HepG2 (cell line): Measurements from ENCODE around the gene GNMT. TPM values are rescaled to one million over a fixed set of nuclear protein-coding genes. Genes with fewer than 3 reads are reported as not detected.

Experiments used
- DNMT3B ChIP-seq: conservative IDR thresholded peaks from 2 replicates; pipeline ENCODE4 v1.6.1; 2016; ENCODE audit warnings: missing biosample characterization, control low read depth
- HDAC6 ChIP-seq: fragments of 200-600 bp; sonication (generic); IDR thresholded peaks from 2 replicates; pipeline ENCODE4 v1.7.0; 2017; ENCODE audit warnings: mild to moderate bottlenecking, antibody characterized with exemption, low read length, low read depth
- KLF11 ChIP-seq: IDR thresholded peaks from 2 replicates; pipeline ENCODE4 v1.6.1; 2016; ENCODE audit warnings: missing compliant biosample characterization
- KLF13 ChIP-seq: sonication (generic); formaldehyde crosslinking; IDR thresholded peaks from 2 replicates; pipeline ENCODE4 v1.4.0; 2020; ENCODE audit warnings: mild to moderate bottlenecking, missing genetic modification reagents
- MIXL1 ChIP-seq: IDR thresholded peaks from 2 replicates; pipeline ENCODE4 v1.6.1; 2016
- NFKBIZ ChIP-seq: IDR thresholded peaks from 2 replicates; pipeline ENCODE4 v1.6.1; 2018; ENCODE audit warnings: missing genetic modification reagents, missing compliant biosample characterization
- SOX13 ChIP-seq, 3 experiments: fragments of 450-650 bp in 1 of 3; sonication (generic) in 1 of 3; formaldehyde crosslinking in 1 of 3; IDR thresholded peaks in 2 of 3; conservative IDR thresholded peaks in 1 of 3; 2 replicates each; pipeline versions ENCODE4 v1.5.0 to v1.6.1; 2016 to 2020; ENCODE audit warnings: antibody characterized with exemption in 1 of 3, mild to moderate bottlenecking in 1 of 3, missing compliant biosample characterization in 1 of 3, missing genetic modification reagents in 1 of 3, moderate library complexity in 1 of 3
- SRY ChIP-seq: sonication (generic); formaldehyde crosslinking; IDR thresholded peaks from 2 replicates; pipeline ENCODE4 v1.8.0; 2022; ENCODE audit warnings: mild to moderate bottlenecking, missing genetic modification reagents
- ZFAT ChIP-seq: sonication (generic); formaldehyde crosslinking; conservative IDR thresholded peaks from 2 replicates; pipeline ENCODE4 v1.8.1; 2023; ENCODE audit warnings: missing genetic modification reagents, inconsistent platforms
- ZFX ChIP-seq: sonication (generic); formaldehyde crosslinking; IDR thresholded peaks from 2 replicates; pipeline ENCODE4 v1.4.0; 2020; ENCODE audit warnings: mild to moderate bottlenecking, low read depth, missing genetic modification reagents, moderate library complexity
- ZNF674 ChIP-seq: sonication (generic); formaldehyde crosslinking; IDR thresholded peaks from 2 replicates; pipeline ENCODE4 v1.5.0; 2020; ENCODE audit warnings: low read depth, mild to moderate bottlenecking, missing genetic modification reagents
- polyA plus RNA-seq, 8 experiments: library from polyadenylated mRNA; depleted of rRNA in 3 of 8; stranded (reverse) in 7 of 8; unstranded in 1 of 8; fragments of >200 nt; fragmentation: Illumina TruSeq in 4 of 8; extraction: Trizol in 4 of 8; gene quantifications; 2 replicates each; pipeline versions ENCODE4 v1.2.1 to v1.2.3, GENCODE V29; 2011 to 2016; ENCODE audit warnings: low read depth in 4 of 8, missing spikeins in 1 of 8, mixed read lengths in 1 of 8; ENCODE audit not compliant: insufficient read depth in 1 of 8
- total RNA-seq, 5 experiments: library from RNA; depleted of rRNA; stranded (reverse); fragments of >200 nt; fragmentation: Illumina TruSeq; extraction: Trizol; gene quantifications; 2 replicates each; pipeline ENCODE4 v1.2.3, GENCODE V29; 2016; ENCODE audit warnings: low read depth in 1 of 5
- TF ChIP-seq, protein P1 (sequence below): sonication (generic); formaldehyde crosslinking; IDR thresholded peaks from 2 replicates; pipeline ENCODE4 v1.5.1; 2020; ENCODE audit warnings: missing genetic modification reagents, mild to moderate bottlenecking, borderline replicate concordance
- TF ChIP-seq, protein P2 (sequence below): IDR thresholded peaks from 2 replicates; pipeline ENCODE4 v1.6.1; 2012; ENCODE audit warnings: low read length, improper control_type of control experiment
- TF ChIP-seq, protein P3 (sequence below): sonication (generic); formaldehyde crosslinking; IDR thresholded peaks from 2 replicates; pipeline ENCODE4 v1.4.0; 2020; ENCODE audit warnings: mild to moderate bottlenecking, missing genetic modification reagents
- TF ChIP-seq, protein P4 (sequence below): conservative IDR thresholded peaks from 2 replicates; pipeline ENCODE4 v1.6.1; 2018; ENCODE audit warnings: missing genetic modification reagents
- TF ChIP-seq, protein P5 (sequence below): sonication (generic); formaldehyde crosslinking; IDR thresholded peaks from 2 replicates; pipeline ENCODE4 v1.8.0; 2022; ENCODE audit warnings: mild to moderate bottlenecking, missing genetic modification reagents
- TF ChIP-seq, protein P6 (sequence below), 2 experiments: sonication (generic) in 1 of 2; formaldehyde crosslinking in 1 of 2; IDR thresholded peaks; 2 replicates each; pipeline versions ENCODE4 v1.4.0 to v1.6.1; 2018 to 2020; ENCODE audit warnings: missing genetic modification reagents in 2 of 2, borderline replicate concordance in 1 of 2, low read depth in 1 of 2, mild to moderate bottlenecking in 1 of 2, missing biosample characterization in 1 of 2

GNMT gene
- total and polyA plus RNA-seq, 2 of the 13 experiments (the other 11 are each of a cell fraction or from before 2014, with no cell fraction given) = 2.8 to 7.0 TPM

DNA sequence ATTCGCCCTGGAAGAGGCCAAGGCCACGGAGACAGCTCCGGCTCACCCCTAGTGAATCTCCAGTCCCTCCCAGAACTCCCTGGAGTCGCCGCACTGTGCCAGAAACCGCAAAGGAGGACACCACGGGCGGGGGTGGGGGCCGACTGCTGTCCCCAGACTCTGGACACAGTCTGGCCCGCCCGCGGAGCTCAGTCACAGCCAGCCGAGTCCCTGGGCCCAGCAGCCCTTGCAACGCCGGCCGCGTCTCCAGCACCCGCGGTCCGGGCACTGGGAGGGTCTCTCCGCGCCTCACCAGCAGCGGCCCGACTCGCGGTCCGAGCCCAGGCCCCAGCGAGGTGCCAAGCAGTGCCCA is 17.9 kb downstream of the GNMT start (continued):
- TF ChIP-seq, protein P1, sequence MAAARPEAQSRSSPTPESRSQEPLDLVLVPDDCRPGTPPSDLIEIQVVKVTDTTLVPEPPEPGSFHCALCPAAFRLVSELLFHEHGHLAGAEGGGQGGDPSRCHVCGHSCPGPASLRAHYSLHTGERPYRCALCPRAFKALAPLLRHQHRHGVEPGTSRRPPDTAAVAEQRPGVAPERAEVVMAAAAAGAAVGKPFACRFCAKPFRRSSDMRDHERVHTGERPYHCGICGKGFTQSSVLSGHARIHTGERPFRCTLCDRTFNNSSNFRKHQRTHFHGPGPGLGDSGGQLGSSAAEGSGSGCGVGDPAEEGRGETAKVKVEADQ (CRISPR knock-in tag) = no peak
- TF ChIP-seq SRY (CRISPR knock-in tag) = no peak
- TF ChIP-seq NFKBIZ (CRISPR knock-in tag) = no peak
- TF ChIP-seq SOX13 (IDR thresholded peaks at IDR 0.05) = no peak
- no peak for TF ChIP-seq SOX13 (CRISPR knock-in tag; conservative IDR thresholded peaks at IDR 0.05 in 1 of 2, IDR thresholded peaks at IDR 0.05 in 1 of 2)
- no peak for TF ChIP-seq ZNF674 (CRISPR knock-in tag)
- TF ChIP-seq KLF13 = no peak
- TF ChIP-seq, protein P2, sequence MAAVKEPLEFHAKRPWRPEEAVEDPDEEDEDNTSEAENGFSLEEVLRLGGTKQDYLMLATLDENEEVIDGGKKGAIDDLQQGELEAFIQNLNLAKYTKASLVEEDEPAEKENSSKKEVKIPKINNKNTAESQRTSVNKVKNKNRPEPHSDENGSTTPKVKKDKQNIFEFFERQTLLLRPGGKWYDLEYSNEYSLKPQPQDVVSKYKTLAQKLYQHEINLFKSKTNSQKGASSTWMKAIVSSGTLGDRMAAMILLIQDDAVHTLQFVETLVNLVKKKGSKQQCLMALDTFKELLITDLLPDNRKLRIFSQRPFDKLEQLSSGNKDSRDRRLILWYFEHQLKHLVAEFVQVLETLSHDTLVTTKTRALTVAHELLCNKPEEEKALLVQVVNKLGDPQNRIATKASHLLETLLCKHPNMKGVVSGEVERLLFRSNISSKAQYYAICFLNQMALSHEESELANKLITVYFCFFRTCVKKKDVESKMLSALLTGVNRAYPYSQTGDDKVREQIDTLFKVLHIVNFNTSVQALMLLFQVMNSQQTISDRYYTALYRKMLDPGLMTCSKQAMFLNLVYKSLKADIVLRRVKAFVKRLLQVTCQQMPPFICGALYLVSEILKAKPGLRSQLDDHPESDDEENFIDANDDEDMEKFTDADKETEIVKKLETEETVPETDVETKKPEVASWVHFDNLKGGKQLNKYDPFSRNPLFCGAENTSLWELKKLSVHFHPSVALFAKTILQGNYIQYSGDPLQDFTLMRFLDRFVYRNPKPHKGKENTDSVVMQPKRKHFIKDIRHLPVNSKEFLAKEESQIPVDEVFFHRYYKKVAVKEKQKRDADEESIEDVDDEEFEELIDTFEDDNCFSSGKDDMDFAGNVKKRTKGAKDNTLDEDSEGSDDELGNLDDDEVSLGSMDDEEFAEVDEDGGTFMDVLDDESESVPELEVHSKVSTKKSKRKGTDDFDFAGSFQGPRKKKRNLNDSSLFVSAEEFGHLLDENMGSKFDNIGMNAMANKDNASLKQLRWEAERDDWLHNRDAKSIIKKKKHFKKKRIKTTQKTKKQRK = no peak
- TF ChIP-seq, protein P3, sequence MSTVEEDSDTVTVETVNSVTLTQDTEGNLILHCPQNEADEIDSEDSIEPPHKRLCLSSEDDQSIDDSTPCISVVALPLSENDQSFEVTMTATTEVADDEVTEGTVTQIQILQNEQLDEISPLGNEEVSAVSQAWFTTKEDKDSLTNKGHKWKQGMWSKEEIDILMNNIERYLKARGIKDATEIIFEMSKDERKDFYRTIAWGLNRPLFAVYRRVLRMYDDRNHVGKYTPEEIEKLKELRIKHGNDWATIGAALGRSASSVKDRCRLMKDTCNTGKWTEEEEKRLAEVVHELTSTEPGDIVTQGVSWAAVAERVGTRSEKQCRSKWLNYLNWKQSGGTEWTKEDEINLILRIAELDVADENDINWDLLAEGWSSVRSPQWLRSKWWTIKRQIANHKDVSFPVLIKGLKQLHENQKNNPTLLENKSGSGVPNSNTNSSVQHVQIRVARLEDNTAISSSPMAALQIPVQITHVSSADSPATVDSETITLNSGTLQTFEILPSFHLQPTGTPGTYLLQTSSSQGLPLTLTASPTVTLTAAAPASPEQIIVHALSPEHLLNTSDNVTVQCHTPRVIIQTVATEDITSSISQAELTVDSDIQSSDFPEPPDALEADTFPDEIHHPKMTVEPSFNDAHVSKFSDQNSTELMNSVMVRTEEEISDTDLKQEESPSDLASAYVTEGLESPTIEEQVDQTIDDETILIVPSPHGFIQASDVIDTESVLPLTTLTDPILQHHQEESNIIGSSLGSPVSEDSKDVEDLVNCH (CRISPR knock-in tag) = no peak
- TF ChIP-seq KLF11 (CRISPR knock-in tag) = no peak
- TF ChIP-seq DNMT3B (CRISPR knock-in tag) = no peak; the same call in 1 of the 2 replicates
- no peak for TF ChIP-seq MIXL1 (CRISPR knock-in tag)
- TF ChIP-seq ZFAT (CRISPR knock-in tag) = no peak
- TF ChIP-seq, protein P4, sequence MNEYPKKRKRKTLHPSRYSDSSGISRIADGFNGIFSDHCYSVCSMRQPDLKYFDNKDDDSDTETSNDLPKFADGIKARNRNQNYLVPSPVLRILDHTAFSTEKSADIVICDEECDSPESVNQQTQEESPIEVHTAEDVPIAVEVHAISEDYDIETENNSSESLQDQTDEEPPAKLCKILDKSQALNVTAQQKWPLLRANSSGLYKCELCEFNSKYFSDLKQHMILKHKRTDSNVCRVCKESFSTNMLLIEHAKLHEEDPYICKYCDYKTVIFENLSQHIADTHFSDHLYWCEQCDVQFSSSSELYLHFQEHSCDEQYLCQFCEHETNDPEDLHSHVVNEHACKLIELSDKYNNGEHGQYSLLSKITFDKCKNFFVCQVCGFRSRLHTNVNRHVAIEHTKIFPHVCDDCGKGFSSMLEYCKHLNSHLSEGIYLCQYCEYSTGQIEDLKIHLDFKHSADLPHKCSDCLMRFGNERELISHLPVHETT (CRISPR knock-in tag) = no peak
- TF ChIP-seq, protein P5, sequence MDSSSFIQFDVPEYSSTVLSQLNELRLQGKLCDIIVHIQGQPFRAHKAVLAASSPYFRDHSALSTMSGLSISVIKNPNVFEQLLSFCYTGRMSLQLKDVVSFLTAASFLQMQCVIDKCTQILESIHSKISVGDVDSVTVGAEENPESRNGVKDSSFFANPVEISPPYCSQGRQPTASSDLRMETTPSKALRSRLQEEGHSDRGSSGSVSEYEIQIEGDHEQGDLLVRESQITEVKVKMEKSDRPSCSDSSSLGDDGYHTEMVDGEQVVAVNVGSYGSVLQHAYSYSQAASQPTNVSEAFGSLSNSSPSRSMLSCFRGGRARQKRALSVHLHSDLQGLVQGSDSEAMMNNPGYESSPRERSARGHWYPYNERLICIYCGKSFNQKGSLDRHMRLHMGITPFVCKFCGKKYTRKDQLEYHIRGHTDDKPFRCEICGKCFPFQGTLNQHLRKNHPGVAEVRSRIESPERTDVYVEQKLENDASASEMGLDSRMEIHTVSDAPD = no peak
- TF ChIP-seq ZFX (CRISPR knock-in tag) = no peak; the same call in 1 of the 2 replicates
- no peak for TF ChIP-seq HDAC6
- TF ChIP-seq, protein P6, sequence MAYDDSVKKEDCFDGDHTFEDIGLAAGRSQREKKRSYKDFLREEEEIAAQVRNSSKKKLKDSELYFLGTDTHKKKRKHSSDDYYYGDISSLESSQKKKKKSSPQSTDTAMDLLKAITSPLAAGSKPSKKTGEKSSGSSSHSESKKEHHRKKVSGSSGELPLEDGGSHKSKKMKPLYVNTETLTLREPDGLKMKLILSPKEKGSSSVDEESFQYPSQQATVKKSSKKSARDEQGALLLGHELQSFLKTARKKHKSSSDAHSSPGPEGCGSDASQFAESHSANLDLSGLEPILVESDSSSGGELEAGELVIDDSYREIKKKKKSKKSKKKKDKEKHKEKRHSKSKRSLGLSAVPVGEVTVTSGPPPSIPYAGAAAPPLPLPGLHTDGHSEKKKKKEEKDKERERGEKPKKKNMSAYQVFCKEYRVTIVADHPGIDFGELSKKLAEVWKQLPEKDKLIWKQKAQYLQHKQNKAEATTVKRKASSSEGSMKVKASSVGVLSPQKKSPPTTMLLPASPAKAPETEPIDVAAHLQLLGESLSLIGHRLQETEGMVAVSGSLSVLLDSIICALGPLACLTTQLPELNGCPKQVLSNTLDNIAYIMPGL (CRISPR knock-in tag; IDR thresholded peaks at IDR 0.05; ENCODE audit: borderline replicate concordance in 1 of 2, low read depth in 1 of 2) = no peak; a peak in 2 of 4 replicates
